ENCODE results near the gene ADAP1. TPM values are rescaled to one million over a fixed set of nuclear protein-coding genes. Genes with fewer than 3 reads are reported as not detected.

Gene ADAP1
- total RNA-seq, 2 experiments from 2014 or later, result 6.8 to 7.2 TPM

GRCh38 chr7:903921-904755, 50.3 kb downstream of the ADAP1 start:
- intact Hi-C loops (cut with DNase I, micrococcal nuclease), result no loop called here
- no peak for DNase-seq
- Histone ChIP-seq H3K4me1 (ENCODE audit: insufficient read depth, low read length) (peaks cover 19% of the 10 kb centered on the region), H3K9me3 (ENCODE audit: control insufficient read depth in 1 of 2, insufficient read depth in 1 of 2, low read length in 2 of 2) (no peaks in the 10 kb centered on the region), H3K4me3 (ENCODE audit: low read length) (no peak overlapping the region), H3K27ac (ENCODE audit: low read depth in 1 of 2, low read length in 2 of 2) (no peak overlapping the region), H3K36me3 (ENCODE audit: insufficient read depth, low read length) (no peaks in the 10 kb centered on the region), H3K27me3 (ENCODE audit: control insufficient read depth in 1 of 2, insufficient read depth in 2 of 2, low read length in 2 of 2) (no peaks in the 10 kb centered on the region)
- ChIA-PET CTCF (no interaction called here), POLR2A (no interaction called here)
- Mint-ChIP-seq H3K4me1 (ENCODE audit: low read depth) (no peaks in the 10 kb centered on the region), H3K9me3 (no peaks in the 10 kb centered on the region), H3K4me3 (no peak overlapping the region), H3K36me3 (ENCODE audit: low read depth) (peaks cover 9% of the 10 kb centered on the region), H3K27ac (no peak overlapping the region), H3K27me3 (peaks cover 9% of the 10 kb centered on the region)
- ATAC-seq (ENCODE audit: poor library complexity), result no peak
- TF ChIP-seq CTCF (IDR thresholded peaks at IDR 0.05), result no peak

GRCh38 chr7:902996-903395, 51.5 kb downstream of the ADAP1 start:
- Mint-ChIP-seq H3K36me3 (ENCODE audit: low read depth) (peaks cover 9% of the 10 kb centered on the region), H3K9me3 (no peaks in the 10 kb centered on the region), H3K27ac (no peak overlapping the region), H3K4me3 (no peak overlapping the region), H3K4me1 (ENCODE audit: low read depth) (no peaks in the 10 kb centered on the region), H3K27me3 (peaks cover 9% of the 10 kb centered on the region)
- intact Hi-C loops (cut with DNase I, micrococcal nuclease), result no loop called here
- ChIA-PET POLR2A (no interaction called here), CTCF (no interaction called here)
- Histone ChIP-seq H3K27ac (ENCODE audit: low read depth in 1 of 2, low read length in 2 of 2) (no peak overlapping the region), H3K27me3 (ENCODE audit: control insufficient read depth in 1 of 2, insufficient read depth in 2 of 2, low read length in 2 of 2) (no peaks in the 10 kb centered on the region), H3K4me3 (ENCODE audit: low read length) (no peak overlapping the region), H3K36me3 (ENCODE audit: insufficient read depth, low read length) (peaks cover 6% of the 10 kb centered on the region), H3K9me3 (ENCODE audit: control insufficient read depth in 1 of 2, insufficient read depth in 1 of 2, low read length in 2 of 2) (no peaks in the 10 kb centered on the region), H3K4me1 (ENCODE audit: insufficient read depth, low read length) (peaks cover 10% of the 10 kb centered on the region)
- no peak for ATAC-seq (ENCODE audit: poor library complexity)
- no peak for TF ChIP-seq CTCF (IDR thresholded peaks at IDR 0.05)
- DNase-seq, result no peak

GRCh38 chr7:901388-902154, 52.9 kb downstream of the ADAP1 start:
- intact Hi-C loops (cut with DNase I, micrococcal nuclease), result no loop called here
- no peak overlapping the region for H3K4me3 Mint-ChIP-seq
- TF ChIP-seq CTCF (IDR thresholded peaks at IDR 0.05), result no peak
- ATAC-seq (ENCODE audit: poor library complexity) (peak; percentile 36), DNase-seq (peak in 5 of 14 experiments; percentile 36 to 73 (median 50))
- no peak overlapping the region for H3K27ac ChIP-seq (ENCODE audit: low read depth in 1 of 2, low read length in 2 of 2)
- no peak overlapping the region for H3K27ac Mint-ChIP-seq
- no peaks in the 10 kb centered on the region for H3K4me1 Mint-ChIP-seq (ENCODE audit: low read depth)
- peaks cover 6% of the 10 kb centered on the region for H3K4me1 ChIP-seq (ENCODE audit: insufficient read depth, low read length)
- no peaks in the 10 kb centered on the region for H3K27me3 ChIP-seq (ENCODE audit: control insufficient read depth in 1 of 2, insufficient read depth in 2 of 2, low read length in 2 of 2)
- peaks cover 14% of the 10 kb centered on the region for H3K36me3 Mint-ChIP-seq (ENCODE audit: low read depth)
- peaks cover 9% of the 10 kb centered on the region for H3K27me3 Mint-ChIP-seq
- H3K4me3 ChIP-seq (ENCODE audit: low read length), result no peak overlapping the region
- ChIA-PET POLR2A (no interaction called here), CTCF (no interaction called here)
- H3K9me3 Mint-ChIP-seq, result no peaks in the 10 kb centered on the region
- no peaks in the 10 kb centered on the region for H3K9me3 ChIP-seq (ENCODE audit: control insufficient read depth in 1 of 2, insufficient read depth in 1 of 2, low read length in 2 of 2)
- peaks cover 12% of the 10 kb centered on the region for H3K36me3 ChIP-seq (ENCODE audit: insufficient read depth, low read length)
